GM23338 (cell line): Measurements from ENCODE around the gene DRGX. TPM values are rescaled to one million over a fixed set of nuclear protein-coding genes. Genes with fewer than 3 reads are reported as not detected.

Source experiments
- ATAC-seq: fragments of 200-7000 bp; cut with Tn5 transposase; 3 replicates; pipeline ENCODE4 v1.9.1; 2020
- DNase-seq: peaks from one replicate; pipeline ENCODE4 v3.0.0-alpha.2; 2015; ENCODE audit warnings: low spot score
- H2AFZ ChIP-seq: fragments of 200-600 bp; sonication (generic); 2 replicates; pipeline ENCODE4 v1.8.0; 2016; ENCODE audit warnings: antibody characterized with exemption, mild to moderate bottlenecking, moderate library complexity
- H3F3A ChIP-seq: fragments of 200-600 bp; sonication (generic); replicated peaks from 2 replicates; pipeline ENCODE4 v1.8.0; 2017; ENCODE audit warnings: antibody characterized with exemption, mixed run types, low read depth
- H3K27ac ChIP-seq: fragments of 200-600 bp; sonication (generic); 2 replicates; pipeline ENCODE4 v1.6.1; 2016; ENCODE audit warnings: low read depth
- H3K27me3 ChIP-seq: fragments of 200-600 bp; sonication (generic); 2 replicates; pipeline ENCODE4 v1.8.0; 2016; ENCODE audit warnings: mild to moderate bottlenecking, mixed run types, moderate library complexity; ENCODE audit not compliant: insufficient read depth
- H3K36me3 ChIP-seq: fragments of 200-600 bp; sonication (generic); 2 replicates; pipeline ENCODE4 v1.8.0; 2016; ENCODE audit warnings: mild to moderate bottlenecking; ENCODE audit not compliant: insufficient read depth
- H3K4me1 ChIP-seq: fragments of 200-600 bp; sonication (generic); 2 replicates; pipeline ENCODE4 v1.8.0; 2016; ENCODE audit warnings: mild to moderate bottlenecking, moderate library complexity; ENCODE audit not compliant: insufficient read depth
- H3K4me2 ChIP-seq: fragments of 200-600 bp; sonication (generic); 2 replicates; pipeline ENCODE4 v1.7.1; 2017; ENCODE audit warnings: mixed run types
- H3K4me3 ChIP-seq: fragments of 200-600 bp; sonication (generic); 2 replicates; pipeline ENCODE4 v1.6.1; 2016; ENCODE audit warnings: mixed run types
- H3K79me2 ChIP-seq: fragments of 200-600 bp; sonication (generic); replicated peaks from 2 replicates; pipeline ENCODE4 v1.8.0; 2017; ENCODE audit warnings: mild to moderate bottlenecking; ENCODE audit not compliant: insufficient read depth
- H3K9me2 ChIP-seq: fragments of 200-600 bp; sonication (generic); 2 replicates; pipeline ENCODE4 v1.8.0; 2017; ENCODE audit not compliant: insufficient read depth
- H4K20me1 ChIP-seq: fragments of 200-600 bp; sonication (generic); replicated peaks from 2 replicates; pipeline ENCODE4 v1.8.0; 2017; ENCODE audit warnings: mild to moderate bottlenecking; ENCODE audit not compliant: insufficient read depth
- H3K27ac Mint-ChIP-seq: 2 replicates; pipeline ENCODE4 v1.8.0; 2020; ENCODE audit warnings: inconsistent platforms, mild to moderate bottlenecking, moderate library complexity, mixed read lengths
- H3K27me3 Mint-ChIP-seq: 3 replicates; pipeline ENCODE4 v1.8.0; 2022; ENCODE audit warnings: low read depth, mild to moderate bottlenecking, moderate library complexity, mixed read lengths, inconsistent platforms; ENCODE audit not compliant: insufficient read depth, poor library complexity
- H3K36me3 Mint-ChIP-seq: 3 replicates; pipeline ENCODE4 v1.8.0; 2021; ENCODE audit warnings: low read depth, mild to moderate bottlenecking, inconsistent platforms, moderate library complexity, mixed read lengths
- H3K4me1 Mint-ChIP-seq: 3 replicates; pipeline ENCODE4 v1.8.0; 2020; ENCODE audit warnings: mild to moderate bottlenecking, inconsistent platforms, mixed read lengths
- H3K4me3 Mint-ChIP-seq: 3 replicates; pipeline ENCODE4 v1.8.0; 2021; ENCODE audit warnings: moderate library complexity, mild to moderate bottlenecking, inconsistent platforms, mixed read lengths
- H3K9me3 Mint-ChIP-seq: 3 replicates; pipeline ENCODE4 v1.8.0; 2020; ENCODE audit warnings: moderate library complexity, mild to moderate bottlenecking, inconsistent platforms, mixed read lengths
- CREB1 ChIP-seq: fragments of 250-450 bp; sonication (Bioruptor Pico); IDR thresholded peaks from 2 replicates; pipeline ENCODE4 v1.5.0; 2020; ENCODE audit warnings: low read depth, mild to moderate bottlenecking, moderate library complexity
- CTCF ChIP-seq, 2 experiments: fragments of 200-600 bp in 1 of 2; sonication (generic) in 1 of 2; conservative IDR thresholded peaks; 2 replicates each; pipeline versions ENCODE4 v1.5.1 to v1.6.1; 2016 to 2017; ENCODE audit warnings: antibody characterized with exemption in 2 of 2, low read depth in 2 of 2, mild to moderate bottlenecking in 2 of 2, moderate library complexity in 1 of 2
- ETS1 ChIP-seq: IDR thresholded peaks from 2 replicates; pipeline ENCODE4 v1.6.1; 2016; ENCODE audit warnings: antibody characterized with exemption
- EZH2 ChIP-seq: fragments of 200-600 bp; sonication (generic); IDR thresholded peaks from one replicate; pipeline ENCODE4 v1.8.0; 2017; ENCODE audit warnings: antibody characterized with exemption, mild to moderate bottlenecking, low read depth; ENCODE audit not compliant: unreplicated experiment
- JUNB ChIP-seq: IDR thresholded peaks from one replicate; pipeline ENCODE4 v1.6.1; 2016; ENCODE audit warnings: antibody characterized with exemption; ENCODE audit not compliant: unreplicated experiment
- NANOG ChIP-seq: IDR thresholded peaks from 2 replicates; pipeline ENCODE4 v1.6.1; 2016; ENCODE audit warnings: antibody characterized with exemption, borderline replicate concordance
- POLR2AphosphoS5 ChIP-seq: IDR thresholded peaks from 2 replicates; pipeline ENCODE4 v1.6.1; 2016; ENCODE audit warnings: antibody characterized with exemption, low read depth
- REST ChIP-seq: IDR thresholded peaks from one replicate; pipeline ENCODE4 v1.6.1; 2018; ENCODE audit warnings: antibody characterized with exemption; ENCODE audit not compliant: unreplicated experiment
- STAT1 ChIP-seq: IDR thresholded peaks from one replicate; pipeline ENCODE4 v1.6.1; 2016; ENCODE audit warnings: antibody characterized with exemption; ENCODE audit not compliant: unreplicated experiment
- ZNF331 ChIP-seq: fragments of 250-450 bp; sonication (Bioruptor Pico); IDR thresholded peaks from 2 replicates; pipeline ENCODE4 v1.5.0; 2020; ENCODE audit warnings: low read depth, mild to moderate bottlenecking, moderate library complexity
- ZNF462 ChIP-seq: fragments of 250-450 bp; sonication (Bioruptor Pico); IDR thresholded peaks from 2 replicates; pipeline ENCODE4 v1.5.0; 2020; ENCODE audit warnings: mild to moderate bottlenecking, moderate library complexity
- polyA plus RNA-seq: library from polyadenylated mRNA; unstranded; fragments of >200 nt; fragmentation: Nextera tagmentation; extraction: Ambion mirVana; gene quantifications from 2 replicates; pipeline ENCODE4 v1.2.1, GENCODE V29; 2016
- total RNA-seq: library from RNA; depleted of rRNA; stranded (reverse); fragments of >200 nt; shearing (Covaris generic); gene quantifications from 2 replicates; pipeline ENCODE4 v1.2.3, GENCODE V29; 2014

Gene DRGX
- total and polyA plus RNA-seq, 2 experiments from 2014 or later = not detected

- Histone ChIP-seq H3K27me3 (no peaks in the 10 kb centered on the region), H3K27ac (no peak overlapping the region), H3K4me2 (no peak overlapping the region), H3K9me2 (no peaks in the 10 kb centered on the region; the same call in 1 of the 2 replicates), H2AFZ (no peak overlapping the region), H4K20me1 (no peaks in the 10 kb centered on the region), H3K79me2 (no peaks in the 10 kb centered on the region), H3K4me1 (no peaks in the 10 kb centered on the region), H3F3A (no peaks in the 10 kb centered on the region), H3K36me3 (no peaks in the 10 kb centered on the region), H3K4me3 (no peak overlapping the region)
- Mint-ChIP-seq H3K9me3 (no peaks in the 10 kb centered on the region), H3K4me3 (no peak overlapping the region), H3K27me3 (peaks cover 4% of the 10 kb centered on the region), H3K36me3 (no peaks in the 10 kb centered on the region), H3K4me1 (0 out of 3 replicates have a peak, but pooled peaks cover 2% of the 10 kb centered on the region), H3K27ac (no peak overlapping the region)
- DNase-seq (no peak), ATAC-seq (no peak)
- TF ChIP-seq CREB1 (no peak), ETS1 (no peak), REST (no peak), NANOG (no peak), ZNF462 (CRISPR knock-in tag) (no peak), CTCF (conservative IDR thresholded peaks at IDR 0.05; ENCODE audit: low read depth in 2 of 2) (no peak), EZH2 (no peak), JUNB (no peak), STAT1 (no peak), ZNF331 (CRISPR knock-in tag) (no peak), POLR2AphosphoS5 (no peak)
Observed at GRCh38 chr10:49381111-49381900, 14.6 kb downstream of the DRGX start.
